ENCODE data around the gene OR5M3. TPM values are rescaled to one million over a fixed set of nuclear protein-coding genes. Genes with fewer than 3 reads are reported as not detected.

Gene OR5M3
- total and polyA plus RNA-seq, 2 of the 4 experiments (the other 2 are of a cell fraction): not detected

- H3K4me3 ChIP-seq (ENCODE audit: insufficient read depth, low read depth, low read length): no peak overlapping the region
- POLR2A ChIA-PET (ENCODE audit: unreplicated experiment): no interaction called here
- no peaks in the 10 kb centered on the region for H4K20me1 ChIP-seq (ENCODE audit: insufficient read depth, low read length)
- no peak overlapping the region for H3K4ac ChIP-seq (ENCODE audit: low read depth, low read length)
- DNase-seq (no peak), ATAC-seq (ENCODE audit: low read depth) (no peak)
- intact Hi-C loops (cut with micrococcal nuclease): no loop called here
- no peak overlapping the region for H4K8ac ChIP-seq (ENCODE audit: low read depth in 2 of 2, low read length in 2 of 2)
- no peak overlapping the region for H3K14ac ChIP-seq (replicated peaks; ENCODE audit: low read depth, low read length)
- H3K27ac ChIP-seq (ENCODE audit: insufficient read depth, low read length): no peak overlapping the region
- no peak overlapping the region for H2BK120ac ChIP-seq (ENCODE audit: low read depth, low read length)
- H3K23ac ChIP-seq (ENCODE audit: low read depth, low read length): no peak overlapping the region
- H2AFZ ChIP-seq (replicated peaks; ENCODE audit: low read length, poor library complexity): no peak overlapping the region
- H3K36me3 ChIP-seq (ENCODE audit: control insufficient read depth, insufficient read depth, low read length): no peaks in the 10 kb centered on the region
- H2BK15ac ChIP-seq (ENCODE audit: low read depth, low read length): no peak overlapping the region
- no TSS peak for BruUV-seq (replicated peaks)
- dilution Hi-C loops (cut with HindIII; ENCODE audit: low sequenced_read_pairs, unreplicated experiment): no loop called here
- H2AK9ac ChIP-seq (replicated peaks; ENCODE audit: low read depth, low read length, poor library complexity): no peak overlapping the region
- TF ChIP-seq MAZ (IDR thresholded peaks at IDR 0.05; ENCODE audit: borderline replicate concordance, low read depth, low read length) (no peak), BHLHE40 (IDR thresholded peaks at IDR 0.05; ENCODE audit: low read depth, low read length) (no peak), CHD1 (IDR thresholded peaks at IDR 0.05; ENCODE audit: low read depth, low read length) (no peak), MXI1 (IDR thresholded peaks at IDR 0.05; ENCODE audit: borderline replicate concordance, low read depth, low read length) (no peak), CTCF (conservative IDR thresholded peaks at IDR 0.05; ENCODE audit: low read depth, low read length) (no peak), RFX5 (IDR thresholded peaks at IDR 0.05; ENCODE audit: low read depth, low read length) (no peak), FOS (IDR thresholded peaks at IDR 0.05; ENCODE audit: low read depth, low read length) (no peak)
- H3K9me3 ChIP-seq (ENCODE audit: control insufficient read depth, insufficient read depth, low read length): peaks cover 8% of the 10 kb centered on the region
- no peak overlapping the region for H2BK5ac ChIP-seq (ENCODE audit: low read depth, low read length, poor library complexity, severe bottlenecking)
- H3K79me1 ChIP-seq (ENCODE audit: low read depth in 1 of 2, low read length in 2 of 2): no peaks in the 10 kb centered on the region
- no peaks in the 10 kb centered on the region for H3K9me1 ChIP-seq (ENCODE audit: insufficient read depth, low read length)
- CTCF ChIA-PET: no interaction called here
- no peaks in the 10 kb centered on the region for H3K27me3 ChIP-seq (ENCODE audit: control insufficient read depth, insufficient read depth, low read length)
- H3K4me1 ChIP-seq (ENCODE audit: control insufficient read depth, insufficient read depth, low read length): no peaks in the 10 kb centered on the region
- no peak overlapping the region for H3K56ac ChIP-seq (ENCODE audit: extremely low read depth, insufficient read depth, low read length)
- H4K5ac ChIP-seq (ENCODE audit: low read depth, low read length): no peak overlapping the region
- no peak overlapping the region for H3K9ac ChIP-seq (ENCODE audit: low read depth, low read length)
- H3K4me2 ChIP-seq (ENCODE audit: low read depth, low read length): no peak overlapping the region
- H3K18ac ChIP-seq (ENCODE audit: low read depth, low read length): no peak overlapping the region
- H4K91ac ChIP-seq (ENCODE audit: insufficient read depth, low read depth, low read length): no peak overlapping the region
- H2BK20ac ChIP-seq (ENCODE audit: low read depth, low read length): no peak overlapping the region
- in situ Hi-C loops (cut with MboI; ENCODE audit: low sequenced_read_pairs): no loop called here
- 87% methylated on average over 9 of the region's 28 CpGs; no CpG with 5 or more reads in 1 of the 2 experiments for WGBS, 2 experiments (ENCODE audit: extremely low coverage in 2 of 2, insufficient read length in 1 of 2)
- no peak overlapping the region for H2AK5ac ChIP-seq (ENCODE audit: low read depth, low read length)
These were observed 23.9 kb upstream of the OR5M3 start for GRCh38 chr11:56497010-56497409.

Measured in IMR-90 (cell line).